GM19193 (cell line): ENCODE data around the gene IGSF6.

Experiments
- POLR2A ChIP-seq: IDR thresholded peaks from 4 replicates; pipeline ENCODE4 v1.6.1; 2011; ENCODE audit not compliant: insufficient read depth, insufficient read length; ENCODE audit errors: extremely low read depth

The IGSF6 gene

GRCh38 chr16:21652453-21652852, at the start of gene IGSF6:
TSS of gene IGSF6 (minus strand) at chr16:21652608. CDS start at chr16:21652598, 10 bp downstream.
- no peak for TF ChIP-seq POLR2A

- no peak for TF ChIP-seq POLR2A
Measured at GRCh38 chr16:21701271-21701670, 48.9 kb upstream of the IGSF6 start.

- no peak for TF ChIP-seq POLR2A
Measured at GRCh38 chr16:21698169-21699032, 46.0 kb upstream of the IGSF6 start.

GRCh38 chr16:21697032-21697431, 44.6 kb upstream of the IGSF6 start:
- no peak for TF ChIP-seq POLR2A

GRCh38 chr16:21694609-21695008, 42.2 kb upstream of the IGSF6 start:
- TF ChIP-seq POLR2A, result no peak

- TF ChIP-seq POLR2A, result no peak
Measured at GRCh38 chr16:21689107-21689506, 36.7 kb upstream of the IGSF6 start.

- no peak for TF ChIP-seq POLR2A
Measured at GRCh38 chr16:21685034-21685455, 32.6 kb upstream of the IGSF6 start.

GRCh38 chr16:21684199-21684598, 31.8 kb upstream of the IGSF6 start:
- no peak for TF ChIP-seq POLR2A

GRCh38 chr16:21683184-21683583, 30.8 kb upstream of the IGSF6 start:
- no peak for TF ChIP-seq POLR2A

GRCh38 chr16:21673469-21673868, 21.1 kb upstream of the IGSF6 start:
- no peak for TF ChIP-seq POLR2A

GRCh38 chr16:21667575-21667974, 15.2 kb upstream of the IGSF6 start:
- TF ChIP-seq POLR2A, result no peak

GRCh38 chr16:21666772-21667171, 14.4 kb upstream of the IGSF6 start:
- TF ChIP-seq POLR2A, result no peak

GRCh38 chr16:21664801-21665492, 12.5 kb upstream of the IGSF6 start:
- TF ChIP-seq POLR2A, result no peak

- TF ChIP-seq POLR2A, result no peak
Measured at GRCh38 chr16:21663889-21664647, 11.7 kb upstream of the IGSF6 start, which contains the start of gene OTOA. TSS of gene OTOA (plus strand) at chr16:21663968. CDS start at chr16:21678515, 14,547 bp downstream.

- no peak for TF ChIP-seq POLR2A
Measured at GRCh38 chr16:21659124-21659523, 6.7 kb upstream of the IGSF6 start.
